ENCODE results near the gene DMBT1.
"Not testable (repeated sequence)": the region's sequence is repeated elsewhere in the genome, so short reads cannot be mapped to it uniquely, and the experiment has no call there.

Gene DMBT1

GRCh38 chr10:122587098-122587760 is 26.7 kb downstream of the DMBT1 start:
- DNase-seq (ENCODE audit: low spot score), result no peak

- DNase-seq (ENCODE audit: low spot score), result no peak
These were observed 27.8 kb downstream of the DMBT1 start for GRCh38 chr10:122588381-122588780.

GRCh38 chr10:122590153-122590552 is 29.6 kb downstream of the DMBT1 start:
- no peak for DNase-seq (ENCODE audit: low spot score)

- DNase-seq (ENCODE audit: low spot score), result no peak
These were observed 31.2 kb downstream of the DMBT1 start for GRCh38 chr10:122591736-122592135.

GRCh38 chr10:122592161-122592560 is 31.6 kb downstream of the DMBT1 start:
- no peak for DNase-seq (ENCODE audit: low spot score)

- no peak for DNase-seq (ENCODE audit: low spot score)
These were observed 57.1 kb downstream of the DMBT1 start for GRCh38 chr10:122617476-122618270.

GRCh38 chr10:122618461-122619165 is 58.1 kb downstream of the DMBT1 start:
- DNase-seq (ENCODE audit: low spot score), result no peak

- not testable (repeated sequence) for DNase-seq (ENCODE audit: low spot score)
These were observed 60.4 kb downstream of the DMBT1 start for GRCh38 chr10:122620961-122621360.

- no peak for DNase-seq (ENCODE audit: low spot score)
These were observed 64.0 kb downstream of the DMBT1 start for GRCh38 chr10:122624546-122624945.

GRCh38 chr10:122630526-122630925 is 70.0 kb downstream of the DMBT1 start:
- DNase-seq (ENCODE audit: low spot score), result no peak

- DNase-seq (ENCODE audit: low spot score), result no peak
These were observed 71.5 kb downstream of the DMBT1 start for GRCh38 chr10:122632031-122632430.

- no peak for DNase-seq (ENCODE audit: low spot score)
These were observed 72.0 kb downstream of the DMBT1 start for GRCh38 chr10:122632576-122632975.

- no peak for DNase-seq (ENCODE audit: low spot score)
These were observed 76.4 kb downstream of the DMBT1 start for GRCh38 chr10:122636953-122637352.

GRCh38 chr10:122637376-122637775 is 76.8 kb downstream of the DMBT1 start:
- DNase-seq (ENCODE audit: low spot score), result no peak

GRCh38 chr10:122638106-122638505 is 77.6 kb downstream of the DMBT1 start:
- no peak for DNase-seq (ENCODE audit: low spot score)

- DNase-seq (ENCODE audit: low spot score), result no peak
These were observed 79.2 kb downstream of the DMBT1 start for GRCh38 chr10:122639801-122640200.

- no peak for DNase-seq (ENCODE audit: low spot score)
These were observed 80.4 kb downstream of the DMBT1 start for GRCh38 chr10:122640921-122641320.

GRCh38 chr10:122642726-122643605 is 82.4 kb downstream of the DMBT1 start:
- no peak for DNase-seq (ENCODE audit: low spot score)

- no peak for DNase-seq (ENCODE audit: low spot score)
These were observed 83.5 kb downstream of the DMBT1 start for GRCh38 chr10:122643931-122644534.

- DNase-seq (ENCODE audit: low spot score), result no peak
These were observed 86.2 kb downstream of the DMBT1 start for GRCh38 chr10:122646511-122647382.
